ENCODE data around the gene IRF7.

DNA sequence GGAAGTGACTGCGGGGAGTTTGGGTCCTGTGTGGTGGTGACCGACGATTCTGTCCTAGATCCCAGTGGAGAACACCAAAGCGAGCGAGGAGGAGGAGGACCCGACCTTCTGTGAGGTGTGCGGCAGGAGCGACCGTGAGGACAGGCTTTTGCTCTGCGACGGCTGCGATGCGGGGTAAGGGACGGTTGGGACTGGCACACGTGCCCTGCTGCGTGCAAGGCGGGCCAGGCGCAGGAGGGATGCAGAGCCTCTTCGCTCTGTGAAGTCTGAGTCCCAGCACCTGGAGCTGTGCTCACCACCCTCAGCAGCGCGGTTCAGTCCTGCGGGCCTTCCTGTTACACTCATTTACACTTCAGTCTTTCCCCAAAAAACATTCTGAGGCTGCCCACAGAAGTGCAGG lies 23.2 kb downstream of the IRF7 start:
- TF ChIP-seq CTCF (IDR thresholded peaks at IDR 0.05; ENCODE audit: insufficient read depth, low read depth, low read length) (no peak), EZH2 (IDR thresholded peaks at IDR 0.05; ENCODE audit: insufficient read depth, low read length) (no peak)

All from astrocyte (in vitro differentiated cells and primary cell).